HG03060 (cell line): ENCODE results near the gene PCDH12.
"Not testable (repeated sequence)": the region's sequence is repeated elsewhere in the genome, so short reads cannot be mapped to it uniquely, and the experiment has no call there.

Experiments
- ATAC-seq: cut with Tn5 transposase; IDR thresholded peaks from one replicate; pipeline ENCODE4 v1.9.1; 2021; ENCODE audit warnings: low read depth, moderate number of reproducible peaks; ENCODE audit not compliant: unreplicated experiment

The PCDH12 gene

DNA sequence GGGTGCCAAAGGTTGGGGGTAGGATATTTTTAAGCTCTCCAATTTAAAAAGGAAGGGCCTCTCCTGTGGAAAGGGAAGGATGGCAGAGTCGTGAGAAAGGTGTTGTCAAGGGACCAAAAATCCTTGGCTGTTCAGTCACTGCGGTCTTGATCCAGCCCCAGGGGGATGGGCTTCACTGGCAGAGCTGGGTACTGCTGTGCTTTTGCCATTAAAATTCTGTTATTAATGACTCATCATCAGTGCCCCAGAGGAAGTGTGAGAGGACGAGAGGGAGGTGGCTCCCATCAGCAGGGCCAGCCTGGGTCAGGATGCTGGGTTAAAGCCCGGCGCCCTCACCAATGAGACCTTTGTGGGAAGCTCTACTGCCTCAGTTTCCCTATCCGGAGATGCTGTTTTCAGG, 16.7 kb downstream of the PCDH12 start:
- no peak for ATAC-seq

DNA sequence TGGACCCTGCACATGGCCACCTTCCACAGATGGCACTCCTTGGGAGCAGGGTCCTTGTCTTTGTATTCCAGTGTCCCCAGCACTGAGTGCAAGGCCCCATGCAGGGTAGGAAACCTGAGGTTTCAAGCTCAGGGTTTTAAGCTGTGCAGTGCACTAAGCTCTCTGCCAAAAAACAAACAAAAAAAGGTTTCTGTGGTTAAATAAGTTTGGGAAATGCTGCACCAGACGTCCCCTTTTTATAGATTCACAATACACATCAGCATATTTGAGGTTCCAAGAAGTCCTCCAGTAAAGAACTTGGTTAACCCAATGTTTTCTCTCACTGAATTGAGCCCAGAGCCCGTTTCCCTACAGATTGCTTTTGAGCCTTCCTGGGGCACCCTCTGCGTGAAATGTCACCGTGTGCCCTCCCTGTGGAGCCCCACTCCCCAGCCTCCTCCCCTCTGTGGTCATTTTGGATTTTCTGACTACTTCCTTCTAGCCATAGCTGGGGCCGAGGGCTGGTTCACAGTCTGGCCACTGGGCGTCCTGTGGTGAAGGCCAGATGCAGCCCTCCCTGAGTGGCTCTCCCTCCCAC, 17.2 kb downstream of the PCDH12 start:
- ATAC-seq = no peak

DNA sequence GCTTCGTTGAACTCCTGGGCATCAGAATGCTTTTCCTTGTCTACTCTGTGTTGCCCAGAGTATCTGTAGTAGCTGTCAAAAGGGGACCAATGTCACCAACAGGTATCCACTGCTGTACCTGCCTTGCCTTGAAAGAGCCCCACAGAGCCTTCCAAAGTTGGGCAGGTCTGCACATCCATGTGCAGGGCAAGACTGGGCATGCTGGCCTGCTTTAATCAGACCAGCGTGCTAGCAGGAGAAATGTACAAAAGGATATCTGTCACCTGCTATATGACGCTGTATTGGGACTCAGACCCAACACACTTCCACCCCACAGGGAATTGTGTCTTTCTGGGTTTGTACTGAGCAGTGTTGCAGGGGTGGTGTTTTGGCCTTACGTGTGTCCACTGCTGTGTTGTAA, 22.5 kb downstream of the PCDH12 start:
- ATAC-seq = no peak

DNA sequence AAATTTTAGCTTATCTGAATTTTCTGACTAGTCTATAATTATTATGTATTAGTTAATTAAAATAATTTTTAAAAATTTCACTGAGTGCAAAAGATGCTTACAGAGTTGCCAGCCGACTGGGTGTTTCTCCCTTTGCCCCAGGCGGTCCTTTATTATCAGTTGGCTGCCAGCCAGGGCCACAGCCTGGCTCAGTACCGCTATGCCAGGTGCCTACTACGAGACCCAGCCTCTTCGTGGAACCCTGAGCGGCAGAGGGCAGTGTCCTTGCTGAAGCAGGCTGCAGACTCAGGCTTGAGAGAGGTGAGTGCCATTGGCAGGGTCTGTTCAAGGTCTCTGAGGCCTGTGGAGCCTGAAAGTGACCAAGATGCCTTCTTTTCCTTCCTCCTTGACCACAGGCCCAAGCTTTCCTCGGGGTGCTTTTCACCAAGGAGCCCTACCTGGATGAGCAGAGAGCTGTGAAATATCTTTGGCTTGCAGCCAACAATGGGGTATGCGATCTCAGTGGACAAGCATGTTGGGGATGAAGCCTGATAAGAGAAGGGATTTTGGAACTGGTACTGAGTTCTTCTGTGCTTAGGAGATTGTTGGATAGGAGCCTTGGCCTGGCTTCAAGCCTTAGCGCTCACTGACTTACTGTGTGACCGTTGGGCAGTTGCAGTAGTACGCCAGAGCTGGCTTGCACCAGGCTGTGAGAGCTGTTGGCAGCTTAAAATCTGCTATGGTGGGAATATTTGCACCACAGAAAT, 23.7 kb downstream of the PCDH12 start:
- no peak for ATAC-seq

DNA sequence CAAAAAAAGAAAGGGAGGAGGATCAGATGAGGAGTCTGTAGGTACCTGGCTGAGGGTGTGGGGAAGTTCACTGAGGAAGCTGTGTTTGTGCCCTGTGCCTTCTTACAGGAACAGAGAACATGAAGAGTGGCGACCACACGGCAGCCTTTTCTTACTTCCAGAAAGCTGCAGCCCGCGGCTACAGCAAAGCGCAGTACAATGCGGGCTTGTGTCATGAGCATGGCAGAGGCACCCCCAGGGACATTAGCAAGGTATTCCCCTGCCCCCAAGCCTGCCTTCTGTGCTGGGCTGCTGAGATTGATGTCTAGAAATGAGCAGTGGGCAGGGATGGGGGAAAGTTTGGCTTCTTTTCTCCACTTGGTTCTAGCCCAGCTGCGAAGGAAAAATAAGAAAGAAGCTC, 24.9 kb downstream of the PCDH12 start:
- ATAC-seq = no peak

DNA sequence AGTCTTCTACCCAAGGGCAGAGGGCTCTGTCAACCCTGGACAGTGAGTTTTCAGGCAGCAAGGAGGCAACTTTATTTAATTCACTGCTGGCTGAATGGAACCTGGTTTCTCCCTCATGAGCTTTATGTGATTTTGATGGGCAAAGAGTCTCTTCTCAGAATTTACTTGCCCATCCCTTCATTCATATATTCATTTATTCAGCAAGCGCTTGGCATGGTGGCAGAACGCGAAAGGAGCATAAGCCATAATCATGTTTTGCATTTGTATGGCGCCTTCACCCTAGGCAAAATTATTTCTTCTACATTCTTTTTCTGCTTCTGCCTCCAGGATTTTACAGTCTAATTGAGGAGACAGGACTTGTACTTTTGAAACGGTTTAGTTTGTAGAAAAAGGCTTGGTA, 26.3 kb downstream of the PCDH12 start:
- no peak for ATAC-seq

DNA sequence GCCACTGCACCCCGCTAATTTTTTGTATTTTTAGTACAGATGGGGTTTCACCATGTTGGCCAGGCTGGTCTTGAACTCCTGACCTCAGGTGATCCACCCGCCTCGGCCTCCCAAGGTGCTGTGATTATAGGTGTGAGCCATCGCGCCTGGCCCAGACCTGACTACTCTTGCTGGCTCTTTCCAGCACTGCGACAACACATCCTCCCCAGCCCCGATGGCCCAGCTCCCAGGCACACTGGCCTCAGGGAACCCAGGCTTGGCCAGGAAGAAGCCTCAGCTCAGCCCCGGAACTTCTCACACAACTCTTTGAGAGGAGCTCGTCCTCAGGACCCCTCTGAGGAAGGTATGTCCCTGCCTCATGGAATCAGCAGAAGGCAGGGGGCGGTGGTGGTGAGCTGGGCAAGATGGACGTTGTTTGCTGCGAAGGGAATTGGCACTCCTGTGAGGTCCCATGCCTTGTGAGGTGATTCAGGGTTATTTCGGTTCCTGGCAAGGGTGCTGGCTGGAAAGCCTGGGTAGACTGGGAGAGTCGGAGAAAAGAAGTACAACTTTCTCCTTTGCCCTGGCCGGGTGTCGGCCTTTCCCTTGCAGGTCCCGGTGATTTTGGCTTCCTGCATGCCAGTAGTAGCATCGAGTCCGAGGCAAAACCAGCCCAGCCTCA, 28.5 kb downstream of the PCDH12 start:
- ATAC-seq = no peak

DNA sequence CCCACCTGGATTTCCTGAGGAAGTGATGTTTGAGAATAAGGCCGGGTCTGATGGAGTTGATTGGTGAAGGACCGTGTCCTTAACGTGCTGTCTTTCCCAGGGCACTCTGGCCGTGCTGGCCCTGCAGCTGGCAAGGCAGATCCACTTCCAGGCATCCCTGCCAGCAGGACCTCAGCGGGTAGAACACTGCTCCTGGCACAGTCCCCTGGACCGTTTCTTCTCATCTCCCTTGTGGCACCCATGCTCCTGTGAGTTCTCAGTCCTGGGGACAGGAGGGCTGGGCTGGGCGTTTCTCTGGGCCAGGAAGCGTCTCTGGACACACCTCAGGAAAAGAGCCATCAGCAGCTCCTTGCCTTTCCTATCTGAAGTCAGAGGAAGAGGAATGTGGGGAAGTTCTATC, 30.0 kb downstream of the PCDH12 start:
- ATAC-seq = no peak

DNA sequence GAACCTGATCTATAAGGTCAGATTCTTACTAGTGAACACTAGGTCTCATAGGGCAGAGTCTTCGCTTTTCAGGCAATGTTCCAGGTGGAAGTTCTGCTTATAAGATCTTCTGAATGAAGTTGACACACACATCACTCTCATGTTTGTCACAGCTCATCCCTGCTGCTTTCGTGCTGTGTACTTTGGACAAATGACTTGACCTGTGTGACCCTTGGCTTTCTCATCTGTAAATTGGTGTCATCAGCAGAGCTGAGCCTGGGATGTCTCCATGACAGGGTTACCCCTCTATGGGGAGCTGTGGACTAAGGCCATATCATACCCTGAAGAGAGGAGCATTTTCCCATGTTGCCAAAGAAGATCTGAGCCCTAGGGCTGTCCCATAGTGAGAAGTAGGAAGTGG, 31.6 kb downstream of the PCDH12 start:
- no peak for ATAC-seq

DNA sequence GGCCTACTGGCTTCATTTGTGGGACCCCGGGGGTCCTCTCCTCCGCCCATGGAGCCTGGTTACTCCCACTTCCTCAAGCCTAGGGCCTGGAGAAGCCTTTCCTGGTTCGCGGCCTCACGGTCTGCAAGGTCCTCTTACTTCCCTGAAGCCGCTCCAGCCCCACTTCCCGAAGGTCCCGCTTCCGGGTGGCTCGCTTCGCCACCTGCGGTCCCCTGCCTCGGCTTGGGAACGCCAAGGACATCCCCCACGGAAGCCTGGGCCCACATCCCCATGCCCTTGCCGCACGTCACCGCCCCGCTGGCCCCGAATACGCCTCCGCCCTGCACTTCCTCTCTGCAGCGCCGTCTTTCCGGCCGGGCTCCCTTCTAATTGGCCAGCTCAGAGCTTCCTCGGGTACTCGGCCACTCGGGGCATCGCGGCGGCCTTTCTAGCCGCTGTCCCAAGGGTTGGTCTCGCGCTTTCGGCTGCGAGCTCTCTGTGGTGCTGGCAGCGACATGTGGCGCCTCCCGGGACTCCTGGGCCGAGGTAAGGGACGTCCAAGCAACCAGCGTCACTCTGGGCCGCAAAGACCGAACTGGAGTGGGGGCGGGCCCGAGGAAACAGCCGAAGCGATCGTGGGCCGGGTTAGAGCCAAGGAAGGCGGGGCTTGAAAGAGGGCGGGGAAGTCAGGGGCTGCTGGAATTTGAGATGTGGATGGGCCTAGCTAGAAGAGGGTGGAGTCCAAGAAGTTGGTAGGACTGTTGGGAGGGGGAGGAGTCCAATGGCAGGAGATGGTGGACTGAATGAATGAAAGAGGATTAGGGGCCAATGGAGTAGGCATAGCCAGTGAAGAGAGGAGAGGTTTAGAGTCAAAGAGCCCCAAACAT, 34.3 kb downstream of the PCDH12 start, which contains the start of gene DELE1:
TSS of gene DELE1 (plus strand) at position 424 of the 866 bp plus-strand sequence. CDS start at position 495, 71 bp downstream.
- peak; percentile 87 for ATAC-seq

DNA sequence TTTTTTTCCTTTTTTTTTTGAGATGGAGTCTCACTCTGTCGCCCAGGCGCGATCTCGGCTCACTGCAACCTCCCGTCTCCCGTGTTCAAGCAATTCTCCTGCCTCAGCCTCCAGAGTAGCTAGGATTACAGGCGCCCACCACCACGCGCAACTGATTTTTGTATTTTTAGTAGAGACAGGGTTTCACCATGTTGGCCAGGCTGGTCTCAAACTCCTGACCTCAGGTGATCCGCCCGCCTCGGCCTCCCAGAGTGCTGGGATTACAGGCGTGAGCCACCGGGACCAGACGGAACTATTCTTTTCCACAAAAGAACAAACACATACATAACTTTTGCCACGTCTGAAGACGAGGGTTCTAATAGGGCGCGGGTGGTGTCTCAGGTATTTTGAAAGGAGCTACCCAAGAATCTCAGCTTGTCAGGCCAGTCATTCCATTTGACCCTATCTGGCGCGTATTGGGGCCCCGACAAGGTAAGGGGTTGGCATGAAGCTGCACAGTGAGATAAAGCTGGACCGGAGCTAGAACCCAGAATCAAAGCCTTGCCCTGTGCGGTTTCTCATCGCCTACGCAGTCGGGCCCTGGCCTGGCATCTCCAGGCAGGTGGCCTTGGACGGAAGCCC, 35.1 kb downstream of the PCDH12 start:
- ATAC-seq = not testable (repeated sequence)

DNA sequence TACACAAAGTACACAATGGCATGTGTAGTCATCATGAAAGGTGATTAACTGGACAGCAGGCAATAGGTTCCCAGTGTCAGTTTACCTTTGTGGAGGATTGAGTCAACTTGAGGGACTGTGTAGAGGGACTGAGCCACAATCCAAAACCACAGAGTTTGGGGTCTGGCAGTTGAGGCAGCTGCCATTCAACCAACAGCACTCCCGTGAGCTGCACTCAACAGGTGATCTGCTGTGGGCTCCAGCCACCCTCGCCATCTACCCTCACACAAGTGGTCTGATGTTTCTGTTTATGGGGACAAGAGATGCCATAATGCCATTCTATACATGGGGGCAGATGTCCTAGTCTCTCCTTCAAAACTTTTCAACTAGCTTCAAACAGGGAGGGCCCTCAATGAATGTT, 37.2 kb downstream of the PCDH12 start:
- no peak for ATAC-seq

DNA sequence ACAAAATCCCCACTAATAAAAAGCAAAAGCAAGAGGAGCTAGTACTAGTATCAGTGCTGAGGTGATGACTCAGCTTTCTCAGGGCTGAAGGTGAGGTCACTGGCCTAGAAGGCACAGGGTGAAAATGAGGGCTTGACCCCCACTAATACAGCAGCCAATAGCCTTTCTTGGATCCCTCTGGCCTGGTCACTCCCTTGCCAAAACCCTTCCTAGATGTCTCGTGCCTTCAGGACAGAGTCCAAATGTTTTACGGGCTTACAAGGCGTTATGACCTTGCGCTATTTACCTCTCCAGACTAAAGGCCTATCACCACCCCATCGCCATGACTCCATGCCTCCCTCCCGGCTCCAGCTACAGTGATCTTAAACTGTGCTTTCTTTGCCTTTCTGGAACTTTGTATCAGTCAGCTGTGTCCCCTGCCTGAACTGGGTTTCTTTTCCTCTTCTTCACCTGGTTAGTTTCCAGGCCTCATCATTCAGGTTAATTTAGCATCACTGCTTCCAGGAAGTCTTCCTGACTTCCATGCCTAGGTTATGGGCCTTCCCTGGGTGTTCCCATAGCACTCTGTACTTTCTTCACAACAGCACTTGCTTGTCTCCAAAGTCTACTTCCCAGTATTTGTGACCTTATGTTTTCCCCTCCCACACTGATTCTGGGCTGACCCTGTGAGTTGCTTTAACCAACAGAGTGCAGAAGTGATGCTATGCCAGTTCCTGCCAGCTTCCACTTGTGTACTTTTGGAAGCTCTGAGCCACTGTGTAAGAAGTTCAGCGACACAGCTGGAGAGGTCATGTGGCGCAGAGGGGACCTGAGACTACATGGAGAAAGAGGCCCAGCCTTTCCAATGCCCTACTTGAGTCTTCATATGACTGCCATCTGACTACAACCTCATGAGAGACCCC, 38.5 kb downstream of the PCDH12 start:
- no peak for ATAC-seq

DNA sequence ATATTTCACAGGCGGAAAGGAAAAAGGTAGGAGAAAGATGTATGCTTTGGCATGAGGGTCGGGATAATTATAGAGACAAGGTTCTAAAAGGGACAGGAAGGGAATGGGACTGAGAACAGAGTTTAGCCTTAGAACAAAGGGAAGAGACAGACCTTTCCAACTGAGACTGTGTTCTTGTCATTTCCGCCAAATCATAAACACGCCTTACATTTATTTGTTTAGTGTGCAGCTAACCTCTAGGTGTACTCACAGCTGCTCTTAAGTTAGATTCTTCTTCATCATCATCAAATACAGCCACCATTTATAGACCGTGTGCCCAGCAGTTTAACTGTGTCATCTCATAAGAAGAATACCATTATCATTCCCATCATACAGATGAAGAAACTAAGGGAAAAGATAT, 40.2 kb downstream of the PCDH12 start:
- no peak for ATAC-seq

DNA sequence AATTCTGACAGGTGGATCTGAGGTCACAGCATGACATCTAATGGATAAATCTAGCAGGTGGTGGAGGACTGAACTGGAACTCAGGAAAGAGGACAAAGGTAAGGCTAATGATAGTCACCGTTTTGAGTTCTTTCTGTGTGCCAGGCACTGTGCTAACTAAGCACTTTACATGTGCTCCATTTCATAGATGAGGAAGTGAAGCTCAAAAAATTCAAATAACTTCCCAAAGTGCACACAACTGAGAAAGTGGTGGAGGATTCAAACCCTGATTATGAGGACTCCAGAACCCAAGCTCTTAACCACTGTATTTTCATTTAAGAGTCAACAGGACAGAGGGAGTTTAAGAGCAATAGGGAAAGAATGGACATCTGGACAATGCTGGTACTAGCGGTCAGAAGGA, 41.5 kb downstream of the PCDH12 start:
- ATAC-seq = no peak

DNA sequence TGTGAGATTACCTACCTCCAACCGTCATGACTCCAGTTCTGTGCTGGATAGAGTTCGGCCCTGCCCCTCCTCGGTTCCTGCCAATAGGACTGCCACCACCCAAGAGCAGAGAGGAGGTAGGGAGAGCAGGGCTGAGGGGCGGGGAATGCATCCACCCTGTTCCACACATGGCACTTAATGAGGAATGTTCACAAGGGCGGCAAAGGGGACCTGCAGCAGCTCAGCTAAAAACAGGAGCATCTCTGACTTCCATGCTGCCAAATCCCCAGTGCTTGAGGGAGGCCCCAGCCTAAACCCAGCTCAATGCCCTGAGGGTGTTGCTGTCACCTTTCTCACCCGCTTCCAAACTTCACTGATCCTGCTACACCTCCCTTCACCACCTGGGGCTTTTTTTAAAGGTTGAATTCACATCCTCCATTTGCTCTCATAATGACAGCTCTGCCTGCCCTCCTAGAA, 42.1 kb downstream of the PCDH12 start:
- ATAC-seq = no peak

DNA sequence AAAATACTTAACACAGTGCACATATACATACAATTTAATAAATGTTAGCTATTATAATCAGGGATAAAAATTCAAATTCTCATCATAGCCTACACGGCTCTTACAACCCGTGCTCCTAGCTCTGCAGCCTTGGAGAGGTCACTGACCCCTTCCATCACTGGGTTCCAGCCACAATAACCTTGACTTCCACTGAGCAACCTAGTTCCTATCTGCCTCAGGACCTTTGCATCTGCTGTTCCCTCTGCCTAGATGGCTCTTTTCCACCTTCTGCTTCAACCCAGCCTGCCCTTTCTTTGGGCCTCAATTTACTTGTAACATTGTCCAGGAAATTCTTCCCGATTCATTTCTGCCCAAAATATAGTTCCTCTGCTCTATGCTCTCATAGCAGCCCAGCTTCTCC, 43.2 kb downstream of the PCDH12 start:
- no peak for ATAC-seq

DNA sequence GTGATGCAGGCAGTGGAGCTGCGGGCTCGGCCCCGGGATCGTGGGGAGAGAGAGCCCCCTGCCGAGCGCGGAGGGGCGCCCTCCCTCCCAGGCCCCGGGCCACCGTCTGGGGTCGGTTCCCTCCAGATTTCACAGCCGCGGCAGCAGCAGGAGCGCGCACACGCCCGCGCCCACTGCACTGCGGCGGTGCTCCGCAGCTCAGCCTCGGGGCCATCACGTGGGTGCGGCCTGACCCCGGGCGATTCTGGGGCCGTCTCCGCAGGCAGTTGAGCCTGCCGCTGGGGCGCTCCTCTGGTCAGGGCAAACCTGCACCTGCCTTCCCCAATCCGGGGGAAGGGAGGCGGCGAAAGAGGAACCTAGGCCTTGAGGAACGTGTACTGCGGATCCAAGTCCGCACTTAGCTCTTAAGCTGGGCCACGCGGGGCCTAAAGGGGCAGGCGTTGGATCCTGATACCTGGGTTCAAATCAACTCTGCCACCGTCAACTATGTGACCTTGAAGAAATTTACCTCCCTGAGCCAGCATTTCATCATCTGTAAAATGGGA, 43.7 kb downstream of the PCDH12 start:
- ATAC-seq = no peak

DNA sequence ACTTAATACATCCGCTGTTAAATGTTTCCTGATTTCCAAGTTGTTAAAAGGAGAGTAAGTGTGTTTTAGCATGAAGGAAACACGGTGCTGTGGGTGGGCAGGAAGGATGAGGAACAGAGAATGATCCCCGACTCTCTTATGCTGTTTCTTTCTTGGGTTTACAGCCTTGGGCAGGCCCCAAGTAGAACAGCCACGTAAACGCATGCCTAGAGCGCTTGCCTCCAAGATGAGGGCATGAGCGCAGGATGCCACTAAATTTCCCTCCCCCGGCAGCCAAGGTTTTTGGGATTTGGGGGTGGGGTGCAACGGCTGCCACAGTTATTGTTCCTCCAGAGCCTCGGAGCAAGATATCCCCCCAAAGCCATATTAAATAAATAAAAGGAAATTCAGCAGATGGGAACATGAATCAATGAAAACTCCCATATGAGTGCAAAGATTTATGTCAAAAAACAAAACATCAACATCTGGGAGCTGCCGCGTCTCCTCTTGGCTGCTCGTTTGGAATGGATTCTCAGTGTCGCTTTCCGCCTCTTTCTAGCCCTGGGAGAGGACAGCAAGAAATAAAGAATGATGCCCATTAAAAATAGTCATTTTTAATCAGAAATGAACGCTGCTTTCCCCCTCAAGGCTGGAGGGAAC, 44.3 kb downstream of the PCDH12 start:
- no peak for ATAC-seq
